Measurements from ENCODE around the gene KDM3B.

KDM3B gene

DNA sequence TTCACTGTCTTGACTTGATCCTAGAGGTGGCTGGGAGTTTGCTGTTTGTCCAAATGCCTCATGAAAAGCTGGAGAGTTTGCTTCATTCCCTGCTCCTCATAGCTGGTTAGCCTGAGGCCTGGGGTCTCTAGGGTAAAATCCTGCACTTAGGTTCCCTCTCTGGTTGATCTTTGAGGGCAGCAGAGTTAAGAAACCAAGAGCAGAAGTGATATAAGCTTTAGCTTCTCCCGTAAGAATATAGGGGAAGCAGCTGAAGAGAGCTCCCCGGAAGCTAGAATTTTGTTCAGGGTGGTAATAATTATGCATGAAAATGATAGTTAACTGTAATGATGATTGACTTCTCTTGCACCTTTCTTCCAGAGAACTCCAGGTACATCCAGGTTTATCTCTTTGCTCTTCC lies 13.0 kb upstream of the KDM3B start:
- H3K36me3 Mint-ChIP-seq, result peaks cover 19% of the 10 kb centered on the region
- H3K4me1 Mint-ChIP-seq, result peaks cover 41% of the 10 kb centered on the region
- no peaks in the 10 kb centered on the region for H3K27me3 Mint-ChIP-seq
- peak overlapping the region; percentile 98 for H3K27ac Mint-ChIP-seq
- no peak for ATAC-seq
- peak overlapping the region; percentile 83 for H3K4me3 Mint-ChIP-seq
- H3K9me3 Mint-ChIP-seq, result no peaks in the 10 kb centered on the region

DNA sequence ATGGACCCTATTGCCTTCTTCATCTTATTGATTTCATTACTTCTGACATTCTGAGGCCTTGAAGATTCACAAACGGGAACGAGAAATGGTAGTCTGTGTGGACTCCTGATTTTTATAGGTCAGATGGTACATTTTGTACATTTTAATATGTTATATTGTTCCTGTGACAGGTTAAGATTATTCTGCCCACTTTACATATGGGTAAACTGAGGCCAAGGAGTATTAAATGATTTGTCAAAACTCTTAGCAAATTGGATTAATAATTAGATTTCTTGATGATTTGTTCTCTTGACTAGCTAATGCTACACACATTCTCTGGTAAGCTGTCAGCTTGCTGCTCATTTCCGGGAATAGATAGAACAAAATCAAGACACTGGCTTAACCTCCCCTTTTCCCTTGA lies 12.5 kb upstream of the KDM3B start:
- H3K36me3 Mint-ChIP-seq, result peaks cover 22% of the 10 kb centered on the region
- H3K4me3 Mint-ChIP-seq, result peak overlapping the region; percentile 83
- no peaks in the 10 kb centered on the region for H3K9me3 Mint-ChIP-seq
- ATAC-seq, result no peak
- no peaks in the 10 kb centered on the region for H3K27me3 Mint-ChIP-seq
- peaks cover 41% of the 10 kb centered on the region for H3K4me1 Mint-ChIP-seq
- H3K27ac Mint-ChIP-seq, result no peak overlapping the region

DNA sequence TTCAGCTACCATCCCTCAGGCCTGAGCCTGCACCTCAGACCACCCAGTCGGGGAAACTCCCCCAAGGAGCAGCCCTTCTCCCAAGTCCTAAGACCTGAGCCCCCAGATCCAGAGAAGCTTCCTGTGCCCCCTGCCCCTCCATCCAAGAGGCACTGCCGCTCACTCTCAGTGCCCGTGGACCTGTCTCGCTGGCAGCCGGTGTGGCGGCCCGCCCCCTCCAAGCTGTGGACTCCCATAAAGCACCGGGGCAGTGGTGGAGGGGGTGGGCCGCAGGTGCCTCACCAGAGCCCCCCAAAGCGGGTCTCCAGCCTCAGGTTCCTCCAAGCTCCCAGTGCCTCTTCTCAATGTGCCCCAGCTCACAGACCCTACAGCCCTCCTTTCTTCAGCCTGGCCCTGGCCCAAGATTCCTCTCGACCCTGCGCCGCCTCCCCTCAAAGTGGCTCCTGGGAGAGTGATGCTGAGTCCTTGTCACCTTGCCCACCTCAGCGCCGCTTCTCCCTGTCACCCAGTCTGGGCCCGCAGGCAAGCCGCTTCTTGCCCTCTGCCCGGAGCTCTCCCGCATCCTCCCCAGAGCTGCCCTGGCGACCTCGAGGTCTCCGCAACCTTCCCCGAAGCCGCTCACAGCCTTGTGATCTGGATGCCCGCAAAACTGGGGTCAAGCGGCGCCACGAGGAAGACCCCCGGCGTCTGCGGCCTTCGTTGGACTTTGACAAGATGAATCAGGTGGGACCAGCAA lies 7.4 kb upstream of the KDM3B start:
- Mint-ChIP-seq H3K4me3 (no peak overlapping the region), H3K27ac (peak overlapping the region; percentile 51), H3K4me1 (peaks cover 17% of the 10 kb centered on the region), H3K36me3 (peaks cover 56% of the 10 kb centered on the region), H3K9me3 (no peaks in the 10 kb centered on the region), H3K27me3 (no peaks in the 10 kb centered on the region)
- no peak for ATAC-seq

DNA sequence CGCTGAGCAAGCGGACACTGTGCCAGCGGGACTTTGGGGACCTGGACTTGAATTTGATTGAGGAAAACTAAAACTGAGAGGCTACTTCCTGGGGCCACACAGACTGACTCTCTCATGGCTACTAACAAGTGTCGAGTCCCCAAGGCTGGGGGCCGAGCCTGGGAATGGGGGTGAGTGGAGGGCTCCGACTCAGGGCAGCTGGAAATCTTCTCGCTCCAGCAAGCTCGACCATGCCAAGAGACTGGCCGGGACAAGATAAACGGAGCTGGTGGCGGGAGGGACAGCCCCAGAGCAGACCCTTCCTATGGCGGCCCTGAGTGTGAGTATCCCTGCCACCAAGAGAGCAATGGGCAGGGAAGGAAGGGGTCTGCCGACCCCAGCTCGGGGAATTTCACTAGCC lies 5.6 kb upstream of the KDM3B start:
- peaks cover 12% of the 10 kb centered on the region for H3K4me1 Mint-ChIP-seq
- peaks cover 60% of the 10 kb centered on the region for H3K36me3 Mint-ChIP-seq
- no peak overlapping the region for H3K4me3 Mint-ChIP-seq
- peaks cover 3% of the 10 kb centered on the region for H3K9me3 Mint-ChIP-seq
- no peak for ATAC-seq
- no peak overlapping the region for H3K27ac Mint-ChIP-seq
- no peaks in the 10 kb centered on the region for H3K27me3 Mint-ChIP-seq

DNA sequence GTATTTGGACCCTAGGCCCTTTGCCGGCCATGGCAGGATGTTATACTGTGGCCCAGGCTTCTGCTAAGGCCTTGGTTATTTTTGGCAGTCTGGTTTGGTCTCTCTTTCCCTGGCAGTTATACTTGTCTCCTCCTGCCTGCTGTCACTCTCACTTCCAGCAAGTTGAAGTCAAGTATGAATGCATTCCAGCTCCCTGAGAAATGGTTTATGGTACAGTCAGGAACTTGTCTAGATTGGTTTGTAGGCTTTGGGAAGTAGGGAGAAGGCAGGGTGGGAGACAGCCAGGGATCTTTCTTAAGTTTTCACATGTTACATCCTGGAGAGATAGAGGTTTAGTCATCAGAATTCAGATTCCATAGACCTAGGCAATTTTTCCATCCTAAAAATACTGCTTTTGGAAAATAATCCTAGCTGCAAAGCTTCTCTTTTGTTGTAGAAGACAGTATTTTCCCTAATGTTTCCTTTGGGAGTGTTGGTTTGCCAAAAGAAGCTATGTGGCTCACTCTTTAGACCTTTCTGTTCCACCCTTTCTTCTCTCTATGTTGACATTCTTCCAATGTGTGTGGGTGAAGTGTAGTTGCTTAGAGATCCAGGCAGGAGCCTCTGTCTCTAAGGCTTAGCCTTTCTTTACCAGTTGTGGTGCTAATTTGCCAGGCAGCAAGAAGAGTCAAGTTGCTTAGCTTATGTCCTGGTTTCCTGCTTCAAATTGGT lies 2.5 kb upstream of the KDM3B start:
- peaks cover 52% of the 10 kb centered on the region for H3K36me3 Mint-ChIP-seq
- H3K27me3 Mint-ChIP-seq, result no peaks in the 10 kb centered on the region

DNA sequence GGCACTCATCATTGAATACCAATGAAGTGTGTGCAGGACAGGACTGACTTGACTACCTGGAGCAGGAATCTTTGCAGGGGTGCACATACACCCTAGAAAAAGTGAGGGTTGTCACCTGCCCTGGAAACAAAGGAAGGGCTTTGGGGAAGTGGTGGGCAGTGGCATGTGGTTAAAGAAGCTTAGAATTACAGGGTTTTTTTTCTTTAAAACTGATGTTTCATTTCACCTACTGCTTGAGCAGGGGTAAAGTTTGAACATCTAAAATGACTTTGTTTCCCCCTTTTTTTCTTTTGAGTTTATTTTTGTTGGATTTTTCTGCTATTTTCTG lies 2.0 kb upstream of the KDM3B start:
- H3K4me3 Mint-ChIP-seq, result no peak overlapping the region
- peaks cover 5% of the 10 kb centered on the region for H3K9me3 Mint-ChIP-seq
- H3K36me3 Mint-ChIP-seq, result peaks cover 47% of the 10 kb centered on the region
- no peak overlapping the region for H3K27ac Mint-ChIP-seq
- H3K4me1 Mint-ChIP-seq, result peaks cover 34% of the 10 kb centered on the region
- H3K27me3 Mint-ChIP-seq, result no peaks in the 10 kb centered on the region
- no peak for ATAC-seq

More for the DNA sequence above, 2.5 kb upstream of the KDM3B start:
- H3K9me3 Mint-ChIP-seq, result peaks cover 5% of the 10 kb centered on the region
- no peak overlapping the region for H3K27ac Mint-ChIP-seq
- H3K4me3 Mint-ChIP-seq, result no peak overlapping the region
- peaks cover 29% of the 10 kb centered on the region for H3K4me1 Mint-ChIP-seq
- no peak for ATAC-seq

DNA sequence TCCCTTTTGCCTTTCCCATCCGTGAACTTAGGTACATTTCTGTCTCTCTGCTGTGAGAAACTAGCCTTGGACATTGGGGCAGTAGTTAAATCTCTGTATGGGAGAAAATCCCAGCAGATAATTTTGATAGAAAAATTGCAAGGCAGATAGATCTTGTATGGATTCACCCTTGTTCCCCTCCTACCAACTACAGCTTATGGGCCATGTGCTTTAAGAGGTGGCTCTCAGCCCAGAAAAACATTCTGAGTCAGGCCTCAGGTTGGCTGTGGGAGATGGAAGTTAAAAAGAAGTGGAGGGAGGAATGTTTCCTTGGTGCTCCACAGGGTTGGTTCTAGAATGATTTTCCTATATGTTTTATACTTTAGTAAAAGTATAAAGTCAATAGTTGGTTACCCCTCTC lies 1.4 kb upstream of the KDM3B start:
- H3K9me3 Mint-ChIP-seq, result peaks cover 5% of the 10 kb centered on the region
- H3K4me1 Mint-ChIP-seq, result peaks cover 39% of the 10 kb centered on the region
- no peak overlapping the region for H3K27ac Mint-ChIP-seq
- H3K4me3 Mint-ChIP-seq, result no peak overlapping the region
- ATAC-seq, result no peak
- H3K27me3 Mint-ChIP-seq, result no peaks in the 10 kb centered on the region
- peaks cover 42% of the 10 kb centered on the region for H3K36me3 Mint-ChIP-seq

DNA sequence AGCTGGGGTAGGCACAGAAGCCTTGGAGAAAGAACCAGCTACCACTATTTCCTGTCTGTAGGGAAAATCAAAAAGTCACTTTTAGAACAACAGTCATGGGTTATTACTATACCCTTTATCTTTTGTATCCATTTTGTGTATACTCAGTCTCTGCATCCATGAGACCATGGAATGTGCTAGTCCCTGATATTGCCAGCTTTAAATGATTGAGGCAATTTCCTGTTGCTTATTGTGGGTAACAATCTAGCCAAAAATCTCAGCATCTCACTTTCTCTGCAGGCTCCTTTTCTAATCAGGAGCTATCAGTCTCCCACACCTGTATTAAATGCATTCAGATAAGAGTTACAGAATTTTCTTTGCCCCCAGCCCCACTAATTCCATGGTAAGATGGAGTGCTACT lies 968 bp upstream of the KDM3B start:
- H3K4me3 Mint-ChIP-seq, result peak overlapping the region; percentile 75
- H3K4me1 Mint-ChIP-seq, result peaks cover 44% of the 10 kb centered on the region
- H3K27ac Mint-ChIP-seq, result peak overlapping the region; percentile 69
- no peak for ATAC-seq
- peaks cover 5% of the 10 kb centered on the region for H3K9me3 Mint-ChIP-seq
- peaks cover 39% of the 10 kb centered on the region for H3K36me3 Mint-ChIP-seq
- no peaks in the 10 kb centered on the region for H3K27me3 Mint-ChIP-seq

DNA sequence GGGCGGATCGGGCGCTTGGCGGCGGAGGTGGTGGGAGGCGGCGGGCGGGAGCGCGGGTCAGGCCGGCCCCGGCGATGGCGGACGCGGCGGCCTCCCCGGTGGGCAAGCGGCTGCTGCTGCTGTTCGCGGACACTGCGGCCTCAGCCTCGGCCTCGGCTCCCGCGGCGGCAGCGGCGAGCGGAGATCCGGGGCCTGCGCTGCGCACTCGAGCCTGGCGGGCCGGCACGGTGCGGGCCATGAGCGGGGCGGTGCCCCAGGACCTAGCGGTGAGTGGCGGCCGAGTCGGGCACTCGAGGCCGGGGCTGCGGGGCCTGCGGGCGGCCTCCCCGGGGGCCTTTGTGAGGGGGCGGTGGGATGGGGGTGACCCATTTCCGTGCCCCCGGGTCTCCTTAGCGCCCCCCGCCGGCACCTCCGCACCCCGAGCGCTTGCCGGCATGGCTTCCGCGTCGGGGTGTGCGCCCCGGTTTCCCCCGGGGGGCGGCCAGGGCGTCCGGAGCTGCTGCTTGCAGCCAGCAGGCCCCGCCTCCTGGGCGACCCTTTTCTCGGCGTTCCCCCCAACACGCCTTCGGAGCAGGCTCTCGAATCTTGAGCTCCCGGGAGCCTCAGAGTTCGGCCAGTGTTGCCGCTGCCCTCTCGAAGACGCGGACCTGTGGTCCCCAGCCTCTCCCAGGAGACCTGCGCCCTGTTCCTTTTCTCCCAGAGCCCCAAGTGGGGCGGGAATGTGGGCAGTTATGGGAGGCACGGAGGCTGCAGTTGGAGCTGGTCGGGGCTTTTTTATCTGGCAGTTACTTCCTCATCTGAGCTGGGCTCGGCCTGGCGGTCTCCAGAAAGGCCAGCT lies 456 bp downstream of the KDM3B start:
- H3K36me3 Mint-ChIP-seq, result peaks cover 26% of the 10 kb centered on the region
- no peaks in the 10 kb centered on the region for H3K27me3 Mint-ChIP-seq
- ATAC-seq, result peak; percentile 82
- H3K27ac Mint-ChIP-seq, result peak overlapping the region; percentile 94
- peaks cover 5% of the 10 kb centered on the region for H3K9me3 Mint-ChIP-seq
- H3K4me3 Mint-ChIP-seq, result peak overlapping the region; percentile 88
- peaks cover 52% of the 10 kb centered on the region for H3K4me1 Mint-ChIP-seq

DNA sequence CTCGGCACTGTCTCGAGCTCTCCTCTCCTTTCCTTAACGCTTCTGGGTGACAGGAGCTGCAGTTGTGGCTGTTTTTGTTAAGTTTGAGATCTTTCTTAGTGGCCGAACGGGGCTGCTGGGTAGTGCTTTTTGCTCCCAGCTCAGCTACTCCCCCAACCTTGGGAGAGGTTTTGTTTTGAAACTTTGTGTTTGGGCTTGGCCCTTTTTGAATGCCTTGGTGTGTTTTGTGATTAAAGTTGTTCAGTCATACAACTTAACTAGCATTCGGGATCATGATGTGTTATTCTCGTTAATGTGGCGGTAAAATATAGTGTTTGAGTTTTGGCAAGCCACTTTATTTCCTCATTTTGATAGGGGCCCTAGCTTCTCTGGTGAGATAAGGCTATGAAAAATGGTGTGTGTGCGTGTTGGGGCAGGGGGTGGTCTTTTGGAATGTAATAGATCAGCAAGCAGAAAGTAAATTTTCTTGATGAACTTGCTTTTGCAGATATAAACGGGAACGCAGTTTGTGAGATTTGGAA lies 1.1 kb downstream of the KDM3B start:
- H3K27ac Mint-ChIP-seq, result peak overlapping the region; percentile 94
- peak overlapping the region; percentile 88 for H3K4me3 Mint-ChIP-seq
- peaks cover 23% of the 10 kb centered on the region for H3K36me3 Mint-ChIP-seq
- no peak for ATAC-seq
- H3K9me3 Mint-ChIP-seq, result peaks cover 5% of the 10 kb centered on the region
- H3K27me3 Mint-ChIP-seq, result no peaks in the 10 kb centered on the region
- H3K4me1 Mint-ChIP-seq, result peaks cover 52% of the 10 kb centered on the region

DNA sequence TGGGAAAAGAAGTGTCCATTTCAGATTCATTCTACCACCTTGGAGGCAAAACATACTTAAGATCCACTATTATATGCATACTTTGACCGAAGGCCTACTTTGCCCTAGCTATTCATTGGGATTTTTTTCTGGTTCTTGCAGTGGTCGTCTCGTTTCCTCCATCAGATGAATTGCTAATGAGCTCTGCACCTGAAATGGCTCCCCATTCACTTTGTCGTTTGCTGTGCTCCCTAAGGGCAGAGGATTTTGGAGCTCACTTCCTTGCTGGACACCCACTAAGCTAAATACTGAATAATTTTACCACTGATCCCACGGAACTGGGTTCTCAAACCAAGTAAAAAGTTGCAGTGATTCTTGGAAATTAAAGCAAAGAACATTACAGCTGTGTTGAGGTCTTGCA lies 1.9 kb downstream of the KDM3B start:
- no peak for ATAC-seq
- H3K4me1 Mint-ChIP-seq, result peaks cover 53% of the 10 kb centered on the region

DNA sequence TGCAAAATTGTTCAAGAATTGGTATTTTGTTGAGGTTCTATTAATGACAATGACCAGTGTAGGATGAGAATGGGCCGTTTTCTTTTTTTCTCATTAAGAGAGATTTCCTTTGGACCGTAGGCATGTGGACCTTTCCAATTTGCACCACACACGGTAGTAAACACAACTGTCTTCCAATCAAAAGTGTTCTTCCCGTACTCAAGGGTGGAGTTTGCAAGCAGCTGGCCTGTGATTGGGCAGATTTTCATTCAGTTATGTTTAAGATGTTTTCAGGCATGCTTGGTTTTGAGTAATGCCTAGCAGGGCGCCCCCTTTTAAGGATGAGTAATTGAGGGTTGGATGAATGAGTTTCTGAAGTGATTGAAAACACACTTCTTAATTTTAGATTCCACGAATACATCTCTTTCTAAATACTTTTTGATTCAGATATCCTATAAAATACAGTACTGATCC lies 2.5 kb downstream of the KDM3B start:
- H3K9me3 Mint-ChIP-seq, result peaks cover 5% of the 10 kb centered on the region
- H3K4me1 Mint-ChIP-seq, result peaks cover 57% of the 10 kb centered on the region
- peak overlapping the region; percentile 94 for H3K27ac Mint-ChIP-seq
- H3K27me3 Mint-ChIP-seq, result no peaks in the 10 kb centered on the region
- ATAC-seq, result no peak
- H3K4me3 Mint-ChIP-seq, result peak overlapping the region; percentile 88
- peaks cover 20% of the 10 kb centered on the region for H3K36me3 Mint-ChIP-seq

More for the DNA sequence above, 1.9 kb downstream of the KDM3B start:
- Mint-ChIP-seq H3K4me3 (peak overlapping the region; percentile 88), H3K27me3 (no peaks in the 10 kb centered on the region), H3K36me3 (peaks cover 21% of the 10 kb centered on the region), H3K27ac (peak overlapping the region; percentile 94), H3K9me3 (peaks cover 5% of the 10 kb centered on the region)

DNA sequence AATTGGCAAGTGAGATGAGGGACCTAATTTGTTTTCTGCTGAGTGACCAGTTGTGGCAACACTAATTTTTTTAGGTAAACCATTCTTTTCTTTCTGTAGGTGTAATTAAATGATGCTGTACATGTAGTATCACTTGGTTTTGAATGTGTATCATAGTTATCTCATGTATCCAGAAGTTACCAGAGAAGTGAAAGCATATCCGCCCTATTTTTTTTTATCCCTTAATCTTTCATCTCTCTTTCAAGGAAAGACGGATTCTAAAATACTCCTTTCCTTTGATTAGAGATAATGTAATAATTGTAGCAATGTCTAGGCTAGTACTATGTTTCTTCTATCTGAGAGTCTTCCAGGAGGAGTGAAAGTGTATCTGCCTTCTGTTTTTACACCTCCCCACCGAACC lies 7.1 kb downstream of the KDM3B start:
- Mint-ChIP-seq H3K27ac (no peak overlapping the region), H3K27me3 (no peaks in the 10 kb centered on the region), H3K4me1 (peaks cover 49% of the 10 kb centered on the region), H3K4me3 (no peak overlapping the region), H3K9me3 (no peaks in the 10 kb centered on the region), H3K36me3 (peaks cover 7% of the 10 kb centered on the region)
- ATAC-seq, result no peak

DNA sequence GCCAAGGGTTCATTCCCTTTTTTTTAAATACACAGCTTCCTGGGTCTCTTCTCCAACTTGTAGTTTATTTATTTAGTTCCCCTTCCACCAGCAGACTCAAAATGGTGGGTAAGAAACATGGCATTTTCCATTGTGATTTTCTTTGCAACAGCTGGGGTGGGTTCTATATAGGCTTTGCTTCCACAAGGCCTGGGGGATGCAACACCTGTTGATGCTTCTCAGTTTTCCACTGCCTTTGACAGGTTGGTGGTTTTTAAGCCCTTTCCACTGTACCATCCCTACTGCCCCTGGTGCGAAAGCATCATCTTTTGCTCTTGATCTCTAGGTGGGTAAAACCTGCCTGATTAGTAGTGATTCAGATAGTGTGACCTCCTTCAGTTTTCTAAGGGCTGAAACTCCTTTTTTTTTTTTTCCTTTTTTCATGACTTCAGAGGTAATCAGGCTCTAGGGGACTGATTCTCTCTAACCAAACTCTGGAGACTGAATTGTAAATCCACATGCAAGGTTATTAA lies 8.5 kb downstream of the KDM3B start:
- H3K4me1 Mint-ChIP-seq, result peaks cover 37% of the 10 kb centered on the region
- no peak for ATAC-seq
- no peaks in the 10 kb centered on the region for H3K9me3 Mint-ChIP-seq
- peak overlapping the region; percentile 58 for H3K27ac Mint-ChIP-seq
- H3K27me3 Mint-ChIP-seq, result no peaks in the 10 kb centered on the region
- H3K36me3 Mint-ChIP-seq, result peaks cover 7% of the 10 kb centered on the region
- H3K4me3 Mint-ChIP-seq, result no peak overlapping the region

DNA sequence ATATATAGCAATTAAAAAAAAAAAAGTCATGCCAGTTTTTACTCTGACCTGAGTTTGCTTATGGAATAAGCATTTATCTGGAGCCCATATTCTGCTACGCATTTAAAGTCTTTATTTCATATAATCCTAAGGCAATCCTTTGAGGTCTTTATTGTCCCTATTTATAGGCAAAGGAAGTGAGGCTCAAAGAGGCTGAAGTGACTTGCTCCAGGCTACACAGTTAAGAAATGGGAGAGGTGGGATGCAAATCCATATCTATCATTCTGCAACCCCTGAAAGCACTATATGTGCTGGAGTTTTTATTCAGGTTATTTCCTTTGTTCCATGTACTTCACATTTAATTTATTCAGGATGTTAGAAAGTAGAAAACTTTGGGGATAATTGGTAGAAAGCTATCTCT lies 12.1 kb downstream of the KDM3B start:
- no peak for ATAC-seq
- H3K36me3 Mint-ChIP-seq, result peaks cover 13% of the 10 kb centered on the region
- no peaks in the 10 kb centered on the region for H3K9me3 Mint-ChIP-seq
- no peaks in the 10 kb centered on the region for H3K27me3 Mint-ChIP-seq
- peaks cover 49% of the 10 kb centered on the region for H3K4me1 Mint-ChIP-seq
- no peak overlapping the region for H3K27ac Mint-ChIP-seq
- H3K4me3 Mint-ChIP-seq, result no peak overlapping the region
